ENCODE measurements around the gene E2F1. TPM values are rescaled to one million over a fixed set of nuclear protein-coding genes. Genes with fewer than 3 reads are reported as not detected.
A peak's percentile ranks its signal among the peaks of the same experiment; 100 is the strongest.

Gene E2F1, protein sequence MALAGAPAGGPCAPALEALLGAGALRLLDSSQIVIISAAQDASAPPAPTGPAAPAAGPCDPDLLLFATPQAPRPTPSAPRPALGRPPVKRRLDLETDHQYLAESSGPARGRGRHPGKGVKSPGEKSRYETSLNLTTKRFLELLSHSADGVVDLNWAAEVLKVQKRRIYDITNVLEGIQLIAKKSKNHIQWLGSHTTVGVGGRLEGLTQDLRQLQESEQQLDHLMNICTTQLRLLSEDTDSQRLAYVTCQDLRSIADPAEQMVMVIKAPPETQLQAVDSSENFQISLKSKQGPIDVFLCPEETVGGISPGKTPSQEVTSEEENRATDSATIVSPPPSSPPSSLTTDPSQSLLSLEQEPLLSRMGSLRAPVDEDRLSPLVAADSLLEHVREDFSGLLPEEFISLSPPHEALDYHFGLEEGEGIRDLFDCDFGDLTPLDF
- total RNA-seq = 100 to 1,000 TPM in 1 of 2 experiments, 10 to 100 TPM in 1; 87.7 to 100 TPM

DNA sequence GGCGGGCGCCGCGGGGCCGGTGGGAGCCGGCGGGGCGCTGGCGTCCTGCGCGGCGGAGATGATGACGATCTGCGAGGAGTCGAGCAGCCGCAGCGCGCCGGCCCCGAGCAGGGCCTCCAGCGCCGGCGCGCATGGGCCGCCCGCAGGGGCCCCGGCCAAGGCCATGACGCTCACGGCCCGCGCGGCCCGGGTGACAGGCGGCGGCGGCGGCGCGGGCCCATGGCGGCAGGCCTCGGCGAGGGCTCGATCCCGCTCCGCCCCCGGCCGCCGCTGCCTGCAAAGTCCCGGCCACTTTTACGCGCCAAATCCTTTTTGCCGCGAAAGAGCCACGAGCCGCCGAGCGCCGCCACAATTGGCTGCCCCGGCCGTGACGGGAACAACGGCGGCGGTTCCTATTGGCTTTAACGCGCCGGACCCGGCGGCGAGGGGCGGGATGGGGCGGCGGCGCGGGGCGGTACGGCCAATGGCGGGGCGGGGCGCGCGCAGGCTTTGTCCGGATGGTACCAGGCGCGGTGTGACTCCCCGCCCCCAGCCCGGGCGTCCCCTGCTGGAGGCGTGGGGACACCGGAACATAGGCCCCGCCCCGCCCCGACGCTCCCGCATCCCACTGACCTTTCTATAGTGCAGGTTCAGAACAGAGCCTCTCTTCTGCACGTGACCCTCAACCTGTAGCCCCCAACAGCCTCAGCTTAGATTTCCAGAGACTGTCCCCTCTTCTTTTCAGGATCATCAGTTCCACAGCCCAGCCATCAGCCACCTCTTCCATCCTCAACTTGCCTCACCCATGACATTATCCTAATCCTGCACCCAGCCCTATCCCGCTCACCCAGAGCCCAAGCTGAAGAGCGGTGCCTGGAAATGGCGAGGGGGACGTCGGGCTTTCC, at the start of gene E2F1:
TSS of gene E2F1 (minus strand) at position 286 of the 884 bp plus-strand sequence. CDS start at position 165, 121 bp downstream.
- CTCF ChIA-PET = interaction anchor here (0.9 to 9.2 kb wide), 8 partner anchors 13 to 229 kb away, joined by 3 to 106 read pairs (median 5); partner anchors contain the start of genes ACTL10, PXMP4 and ZNF341
- ATAC-seq (peak; percentile 91), DNase-seq (peak; percentile 98)
- H3K36me3 Mint-ChIP-seq = peaks cover 13% of the 10 kb centered on the region
- H3K4me1 Mint-ChIP-seq = peaks cover 82% of the 10 kb centered on the region
- no peaks in the 10 kb centered on the region for H3K27me3 Mint-ChIP-seq
- H3K4me3 Mint-ChIP-seq = peak within 1 kb of the TSS; percentile 93
- H3K9me3 Mint-ChIP-seq (ENCODE audit: low read depth) = no peaks in the 10 kb centered on the region
- peak within 1 kb of the TSS; percentile 95 for H3K27ac Mint-ChIP-seq

DNA sequence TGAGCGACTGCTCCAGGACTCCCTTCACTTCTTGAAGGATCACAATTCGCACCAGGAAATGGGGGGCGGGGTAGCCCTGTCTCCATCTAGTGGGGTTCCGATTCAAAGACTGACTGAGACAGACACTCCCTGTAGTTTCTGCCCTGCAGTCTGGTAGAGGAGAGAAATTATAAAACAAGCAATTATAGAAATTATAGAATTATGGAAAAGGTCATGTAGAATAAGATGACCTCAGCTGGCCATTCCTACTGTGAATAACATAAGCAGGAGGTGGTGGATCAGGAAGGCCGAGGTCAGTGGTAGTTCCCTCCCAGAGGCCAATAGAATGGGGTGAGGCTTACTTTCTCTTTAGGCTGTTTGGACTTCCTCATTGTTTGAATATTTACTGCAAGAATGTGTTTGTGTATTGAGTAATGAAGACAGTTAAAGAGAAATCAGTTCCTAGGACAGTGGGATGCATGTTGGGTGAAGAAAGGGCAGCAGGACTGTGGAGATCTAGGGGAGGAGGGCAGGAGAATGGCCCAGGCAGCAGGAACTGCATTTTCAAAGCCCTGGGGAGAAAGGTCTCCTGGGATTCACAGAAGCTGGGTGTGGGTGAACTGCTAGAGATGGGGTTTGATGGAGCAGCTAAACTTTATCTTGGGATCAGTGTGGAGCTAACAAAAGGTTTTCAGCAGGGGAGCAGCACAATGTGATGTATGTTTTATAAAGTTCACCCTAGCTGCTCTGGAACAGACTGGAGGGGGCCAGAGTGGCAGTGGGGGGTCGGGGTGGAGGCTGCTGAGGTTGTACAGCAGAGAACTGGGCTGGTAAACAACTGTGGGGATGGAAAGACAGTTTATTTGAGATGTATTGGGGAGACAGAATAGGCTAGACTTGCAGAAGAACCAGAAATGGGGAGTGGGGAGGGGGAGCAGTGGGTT, 47.7 kb upstream of the E2F1 start:
- Mint-ChIP-seq H3K4me3 (peak overlapping the region; percentile 42), H3K27ac (peak overlapping the region; percentile 49), H3K4me1 (peaks cover 27% of the 10 kb centered on the region), H3K27me3 (no peaks in the 10 kb centered on the region), H3K9me3 (ENCODE audit: low read depth) (peaks cover 15% of the 10 kb centered on the region), H3K36me3 (peaks cover 24% of the 10 kb centered on the region)
- CTCF ChIA-PET = interaction anchor here (0.5 to 1.8 kb wide), 3 partner anchors 12 to 20 kb away, joined by 3 to 9 read pairs (median 7); partner anchors contain the start of gene PXMP4
- no peak for DNase-seq
- ATAC-seq = no peak

DNA sequence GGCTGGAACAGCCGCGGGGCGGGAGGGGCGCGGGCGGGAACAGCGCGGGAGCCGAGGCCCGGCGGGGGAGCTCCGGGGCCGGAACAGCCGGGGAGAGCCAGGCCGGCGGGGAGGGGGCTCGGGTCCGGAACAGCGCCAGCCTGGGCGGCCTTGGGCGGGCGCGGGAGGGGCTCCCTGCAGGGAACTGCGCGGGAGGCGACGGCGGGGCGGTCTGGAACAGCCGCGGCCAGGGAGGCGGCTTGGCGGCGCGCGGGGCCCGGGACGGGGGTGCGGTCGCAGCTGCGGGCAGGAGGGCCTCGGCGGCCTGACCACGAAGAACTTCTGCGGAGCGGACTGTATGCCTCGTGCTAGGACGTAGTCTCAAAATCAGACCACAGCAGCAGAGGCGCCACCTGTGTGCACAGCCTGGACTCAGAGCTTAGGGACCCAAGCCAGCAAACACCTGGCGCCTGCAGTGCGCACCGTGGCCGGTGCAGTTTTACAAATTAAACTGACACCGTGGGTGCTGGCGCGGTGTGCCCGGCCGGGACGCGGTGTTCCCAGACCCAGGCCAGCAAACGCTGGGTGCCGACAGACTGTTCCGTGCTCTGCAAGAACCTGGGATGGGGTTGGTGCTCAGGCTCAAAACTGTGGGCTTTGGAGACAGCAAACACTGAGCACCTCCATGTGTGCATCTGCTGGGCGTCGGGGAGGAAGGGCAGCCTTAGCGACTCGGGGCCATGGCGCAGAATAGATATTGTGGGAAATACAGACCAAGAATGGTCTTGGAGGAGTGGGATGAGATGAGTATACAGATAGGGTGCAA, 46.2 kb upstream of the E2F1 start:
- Mint-ChIP-seq H3K4me1 (peaks cover 27% of the 10 kb centered on the region), H3K27me3 (no peaks in the 10 kb centered on the region), H3K27ac (peak overlapping the region; percentile 80), H3K36me3 (peaks cover 18% of the 10 kb centered on the region), H3K4me3 (peak overlapping the region; percentile 85), H3K9me3 (ENCODE audit: low read depth) (peaks cover 12% of the 10 kb centered on the region)
- peak; percentile 86 for DNase-seq
- CTCF ChIA-PET = interaction anchor here (0.6 to 2.1 kb wide), 18 partner anchors 9 to 337 kb away, joined by 3 to 10 read pairs (median 4); partner anchors contain the start of genes C20orf144 and PXMP4
- peak; percentile 76 for ATAC-seq

DNA sequence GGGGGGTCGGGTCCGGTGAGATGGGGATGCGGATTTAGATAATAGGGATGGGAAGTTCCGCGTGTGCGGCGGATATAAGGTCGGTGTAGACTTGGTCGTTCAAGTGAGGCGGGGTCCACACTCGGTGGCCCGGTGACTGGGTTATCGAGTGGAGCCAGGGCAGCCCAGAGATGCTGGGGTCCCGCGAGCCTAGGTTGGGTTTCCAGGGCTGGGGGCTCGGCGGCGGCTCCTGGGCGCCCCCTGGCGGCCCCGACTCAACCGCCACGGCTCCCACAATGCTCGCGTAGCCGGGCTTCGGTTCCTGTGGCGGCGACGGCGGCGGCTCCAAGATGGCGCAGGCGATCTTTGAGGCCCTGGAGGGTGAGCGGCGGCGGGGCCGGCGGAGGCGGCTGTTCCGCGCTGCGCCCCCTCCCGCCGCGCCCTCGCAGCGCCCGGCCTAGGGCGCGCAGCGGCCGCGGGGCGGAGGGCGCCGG, 45.5 kb upstream of the E2F1 start, which contains the start of gene ZNF341:
TSS of gene ZNF341 (plus strand) at position 304 of the 473 bp plus-strand sequence. CDS start at position 330, 26 bp downstream.
- CTCF ChIA-PET = interaction anchor here (0.9 to 2.1 kb wide), 15 partner anchors 12 to 338 kb away, joined by 3 to 10 read pairs (median 4); partner anchors contain the start of genes C20orf144 and PXMP4
- Mint-ChIP-seq H3K27ac (peak within 1 kb of the TSS; percentile 93), H3K4me3 (peak within 1 kb of the TSS; percentile 85), H3K27me3 (no peaks in the 10 kb centered on the region), H3K36me3 (peaks cover 14% of the 10 kb centered on the region), H3K4me1 (peaks cover 27% of the 10 kb centered on the region), H3K9me3 (ENCODE audit: low read depth) (peaks cover 9% of the 10 kb centered on the region)
- ATAC-seq (peak; percentile 88), DNase-seq (peak; percentile 90)

DNA sequence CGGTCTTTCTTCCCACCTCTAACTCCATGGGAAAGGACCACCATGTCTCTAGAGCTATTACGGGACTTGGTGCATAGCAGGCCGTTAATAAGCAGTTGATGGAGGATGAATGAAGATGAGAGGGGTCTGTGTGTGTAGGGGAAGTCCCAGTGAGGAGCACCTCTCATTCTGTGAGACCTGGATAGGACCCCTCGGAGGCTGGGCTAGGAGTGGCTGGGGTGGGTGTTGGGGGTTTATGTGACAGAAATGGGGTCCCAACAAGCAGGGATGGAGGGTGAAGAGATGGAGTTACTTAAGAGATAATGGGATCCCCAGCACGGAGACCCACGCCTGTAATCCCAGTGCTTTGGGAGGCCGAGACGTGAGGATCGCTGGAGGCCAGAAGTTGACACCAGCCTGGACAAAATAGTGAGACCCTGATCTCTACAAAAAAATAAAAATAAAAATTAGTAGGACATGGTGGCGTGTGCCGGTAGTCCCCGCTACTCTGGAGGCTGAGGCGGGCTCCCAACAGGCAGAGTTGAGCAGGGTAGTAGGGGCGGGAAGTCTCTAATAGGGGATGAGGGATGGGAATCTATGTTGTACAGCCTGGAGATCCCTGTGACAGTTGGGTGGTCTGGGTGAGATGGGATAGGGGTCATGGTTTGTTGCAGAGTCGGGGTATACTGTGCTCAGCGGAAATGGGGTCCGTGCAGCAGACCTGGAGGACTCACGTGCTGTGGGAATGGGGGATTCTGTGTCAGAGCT, 44.9 kb upstream of the E2F1 start:
- H3K4me3 Mint-ChIP-seq = peak overlapping the region; percentile 83
- no peaks in the 10 kb centered on the region for H3K27me3 Mint-ChIP-seq
- peak overlapping the region; percentile 93 for H3K27ac Mint-ChIP-seq
- H3K36me3 Mint-ChIP-seq = peaks cover 8% of the 10 kb centered on the region
- CTCF ChIA-PET = interaction anchor here (1.4 to 2.1 kb wide), 8 partner anchors 27 to 78 kb away, joined by 3 to 10 read pairs (median 6); no protein-coding TSS in a partner anchor
- ATAC-seq = no peak
- H3K9me3 Mint-ChIP-seq (ENCODE audit: low read depth) = peaks cover 4% of the 10 kb centered on the region
- DNase-seq = no peak
- peaks cover 27% of the 10 kb centered on the region for H3K4me1 Mint-ChIP-seq

DNA sequence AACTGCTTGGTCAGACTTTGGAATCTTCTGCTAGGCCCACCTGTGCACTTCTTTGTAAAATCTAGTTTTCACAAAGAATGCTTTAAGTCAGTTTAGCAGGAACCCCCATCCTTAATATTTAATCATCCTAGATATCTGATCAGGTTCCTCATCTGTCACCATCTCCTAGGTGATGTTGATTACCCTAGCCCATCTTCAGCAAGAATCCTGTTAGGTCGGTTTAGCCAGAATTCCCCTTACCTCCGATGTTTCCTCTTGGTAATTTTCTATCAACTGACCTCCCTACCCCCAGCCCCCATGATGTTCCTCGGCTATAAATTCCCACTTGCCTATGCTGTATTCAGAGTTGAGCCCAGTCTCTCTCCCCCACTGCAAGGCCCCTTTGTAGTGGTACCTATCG, 42.9 kb upstream of the E2F1 start:
- no peak overlapping the region for H3K27ac Mint-ChIP-seq
- no peak for ATAC-seq
- peaks cover 24% of the 10 kb centered on the region for H3K4me1 Mint-ChIP-seq
- H3K4me3 Mint-ChIP-seq = no peak overlapping the region
- H3K27me3 Mint-ChIP-seq = no peaks in the 10 kb centered on the region
- CTCF ChIA-PET = interaction anchor here (0.7 kb wide), 1 partner anchor 678 kb away, joined by 3 read pairs; no protein-coding TSS in a partner anchor
- no peak for DNase-seq
- peaks cover 3% of the 10 kb centered on the region for H3K36me3 Mint-ChIP-seq
- H3K9me3 Mint-ChIP-seq (ENCODE audit: low read depth) = no peaks in the 10 kb centered on the region

DNA sequence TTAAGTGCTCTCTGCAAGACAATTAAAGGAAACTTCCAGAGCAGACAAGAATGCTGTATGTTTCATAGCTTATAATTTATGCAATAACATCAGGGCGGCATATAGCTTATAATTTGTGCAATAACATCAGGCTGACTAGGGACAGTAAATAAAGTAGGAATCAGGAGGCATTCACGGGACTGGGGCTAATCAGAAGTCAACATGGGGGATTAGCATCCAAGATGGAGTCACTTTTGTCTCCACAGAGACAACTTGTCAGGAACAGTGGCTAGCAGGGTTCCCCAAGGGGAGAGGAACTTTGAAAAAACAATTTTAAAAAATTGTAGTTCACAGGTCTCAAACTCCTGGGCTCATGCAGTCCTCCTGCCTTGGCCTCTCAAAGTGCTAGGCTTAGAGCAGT, 42.3 kb upstream of the E2F1 start:
- no peaks in the 10 kb centered on the region for H3K27me3 Mint-ChIP-seq
- no peak overlapping the region for H3K27ac Mint-ChIP-seq
- no peaks in the 10 kb centered on the region for H3K36me3 Mint-ChIP-seq
- ATAC-seq (no peak), DNase-seq (no peak)
- H3K4me3 Mint-ChIP-seq = no peak overlapping the region
- CTCF ChIA-PET = no interaction called here
- H3K4me1 Mint-ChIP-seq = peaks cover 17% of the 10 kb centered on the region
- H3K9me3 Mint-ChIP-seq (ENCODE audit: low read depth) = no peaks in the 10 kb centered on the region

DNA sequence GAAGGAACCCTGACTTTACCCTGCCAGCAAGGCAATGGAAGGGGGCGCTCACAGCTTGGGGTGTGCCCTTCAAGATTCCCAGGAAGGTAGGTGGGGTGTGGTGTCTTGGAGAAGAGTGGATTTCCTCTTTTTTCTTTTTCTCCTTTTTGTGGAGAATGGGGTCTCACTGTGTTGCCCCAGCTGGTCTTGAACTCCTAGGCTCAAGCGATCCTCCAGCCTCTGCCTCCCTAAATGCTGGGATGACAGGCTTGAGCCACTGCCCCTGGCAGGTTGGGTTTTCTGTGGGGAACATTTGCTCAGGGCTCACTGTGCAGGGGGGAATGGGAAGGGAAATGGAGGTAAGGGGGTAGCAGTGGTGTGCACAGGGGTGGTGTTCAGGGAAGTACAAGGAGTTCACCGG, 41.6 kb upstream of the E2F1 start:
- no peaks in the 10 kb centered on the region for H3K36me3 Mint-ChIP-seq
- no peak overlapping the region for H3K4me3 Mint-ChIP-seq
- no peaks in the 10 kb centered on the region for H3K9me3 Mint-ChIP-seq (ENCODE audit: low read depth)
- ATAC-seq = no peak
- CTCF ChIA-PET = no interaction called here
- no peaks in the 10 kb centered on the region for H3K27me3 Mint-ChIP-seq
- DNase-seq = no peak
- no peak overlapping the region for H3K27ac Mint-ChIP-seq
- H3K4me1 Mint-ChIP-seq = peaks cover 13% of the 10 kb centered on the region

DNA sequence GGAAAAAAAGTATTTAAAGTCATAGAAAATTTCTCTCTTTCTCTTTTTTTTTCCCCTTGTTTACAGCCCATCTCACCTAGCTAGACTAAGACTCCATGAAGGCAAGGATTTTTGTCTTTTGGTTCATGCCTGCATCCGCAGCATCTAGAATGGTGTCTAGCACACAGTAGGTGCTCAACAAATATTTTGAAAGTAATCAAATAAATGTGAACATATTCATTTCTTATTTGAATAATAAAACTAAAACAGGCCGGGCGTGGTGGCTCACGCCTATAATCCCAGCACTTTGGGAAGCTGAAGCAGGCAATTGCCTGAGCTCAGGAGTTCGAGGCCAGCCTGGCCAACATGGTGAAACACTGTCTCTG, 40.9 kb upstream of the E2F1 start:
- H3K27me3 Mint-ChIP-seq = no peaks in the 10 kb centered on the region
- CTCF ChIA-PET = interaction anchor here (0.7 kb wide), 1 partner anchor 59 kb away, joined by 3 read pairs; no protein-coding TSS in a partner anchor

DNA sequence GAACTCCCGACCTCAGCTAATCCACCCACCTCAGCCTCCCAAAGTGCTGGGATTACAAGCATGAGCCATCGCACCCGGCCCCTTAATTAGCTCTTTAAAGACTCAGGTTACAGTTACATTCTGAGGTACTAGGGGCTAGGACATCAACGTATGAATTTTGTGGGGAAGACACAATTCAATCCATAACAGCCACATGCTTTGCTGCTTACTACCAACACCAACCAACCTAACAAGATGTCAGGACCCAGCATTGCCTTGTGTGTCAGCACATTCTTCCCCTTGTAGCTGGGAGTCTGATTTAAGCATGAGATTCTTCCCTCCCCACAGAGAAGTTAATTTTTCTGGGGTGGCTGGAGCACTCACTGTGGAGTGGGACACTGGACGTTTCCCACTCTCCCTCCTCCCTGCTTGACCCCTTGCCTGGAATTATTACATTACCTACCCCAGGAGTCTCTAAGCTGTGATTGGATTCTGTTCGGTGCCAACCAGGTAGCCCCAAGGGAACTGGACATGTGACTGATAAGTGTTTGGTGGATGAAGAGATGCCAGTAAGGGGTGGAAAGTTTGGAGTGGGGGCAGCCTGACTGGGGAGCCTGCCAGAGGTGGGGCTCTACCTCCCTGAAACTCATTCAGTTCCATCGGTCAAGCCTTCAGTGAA, 39.6 kb upstream of the E2F1 start:
- Mint-ChIP-seq H3K4me3 (no peak overlapping the region), H3K27ac (no peak overlapping the region), H3K36me3 (no peaks in the 10 kb centered on the region), H3K4me1 (peaks cover 3% of the 10 kb centered on the region), H3K27me3 (no peaks in the 10 kb centered on the region), H3K9me3 (ENCODE audit: low read depth) (no peaks in the 10 kb centered on the region)
- CTCF ChIA-PET = interaction anchor here (0.5 kb wide), 1 partner anchor 10 kb away, joined by 3 read pairs; no protein-coding TSS in a partner anchor
- DNase-seq = no peak
- no peak for ATAC-seq

More for the DNA sequence above, 40.9 kb upstream of the E2F1 start:
- H3K4me1 Mint-ChIP-seq = peaks cover 9% of the 10 kb centered on the region
- H3K9me3 Mint-ChIP-seq (ENCODE audit: low read depth) = no peaks in the 10 kb centered on the region
- no peaks in the 10 kb centered on the region for H3K36me3 Mint-ChIP-seq
- H3K4me3 Mint-ChIP-seq = no peak overlapping the region
- H3K27ac Mint-ChIP-seq = no peak overlapping the region
- DNase-seq (no peak), ATAC-seq (no peak)

All from activated CD8-positive, alpha-beta memory T cell treated with anti-CD3 and anti-CD28 coated beads, Interleukin-2, amount 10 ng/mL, durations not matched to agents 7 days and 5 days (primary cell).